CD8-positive, alpha-beta memory T cell (primary cell): ENCODE data around the gene RBM34. TPM values are rescaled to one million over a fixed set of nuclear protein-coding genes. Genes with fewer than 3 reads are reported as not detected.

Experiments
- CTCF ChIA-PET: fragments of 350-600 bp; sonication (Branson Sonifier 250); formaldehyde crosslinking; loops from one replicate; lab custom pipeline; 2021; ENCODE audit warnings: antibody characterized with exemption; lab: Charles Lee
- POLR2A ChIA-PET: fragments of 350-600 bp; sonication (Branson Sonifier 250); formaldehyde crosslinking; loops from one replicate; lab custom pipeline; 2021; ENCODE audit warnings: antibody characterized with exemption; lab: Charles Lee
- DNase-seq, 5 donors: peaks; one replicate each; pipeline versions ENCODE4 v3.0.0 to v3.0.0-alpha.2; 2020 to 2022; ENCODE audit warnings: mixed read lengths in 1 of 5
- H3K27ac ChIP-seq: one replicate; pipeline ENCODE4 v1.7.0; 2013; ENCODE audit warnings: low read depth, mild to moderate bottlenecking, low read length, moderate library complexity
- H3K27me3 ChIP-seq: 2 replicates; pipeline ENCODE4 v1.7.0; 2013; ENCODE audit warnings: low read length, mild to moderate bottlenecking; ENCODE audit not compliant: insufficient read depth, poor library complexity, severe bottlenecking
- H3K36me3 ChIP-seq: 2 replicates; pipeline ENCODE4 v1.7.0; 2013; ENCODE audit warnings: mild to moderate bottlenecking, low read length, moderate library complexity; ENCODE audit not compliant: insufficient read depth
- H3K4me1 ChIP-seq: 2 replicates; pipeline ENCODE4 v1.7.0; 2013; ENCODE audit warnings: mild to moderate bottlenecking, low read length, moderate library complexity; ENCODE audit not compliant: insufficient read depth
- H3K4me3 ChIP-seq: 2 replicates; pipeline ENCODE4 v1.7.0; 2013; ENCODE audit warnings: mild to moderate bottlenecking, low read length
- H3K9me3 ChIP-seq: 2 replicates; pipeline ENCODE4 v1.7.0; 2013; ENCODE audit warnings: mild to moderate bottlenecking, low read length
- H3K27ac Mint-ChIP-seq, 8 donors: one replicate each; pipeline ENCODE4 v1.8.0; 2020 to 2021; ENCODE audit warnings: mixed read lengths in 8 of 8, mild to moderate bottlenecking in 6 of 8, inconsistent platforms in 3 of 8, moderate library complexity in 3 of 8
- H3K27me3 Mint-ChIP-seq, 2 donors: one replicate each; pipeline ENCODE4 v1.8.0; 2020 to 2021; ENCODE audit warnings: mixed read lengths in 2 of 2, mild to moderate bottlenecking in 1 of 2, moderate library complexity in 1 of 2
- H3K36me3 Mint-ChIP-seq, 3 donors: one replicate each; pipeline ENCODE4 v1.8.0; 2020 to 2021; ENCODE audit warnings: mixed read lengths in 3 of 3, inconsistent platforms in 1 of 3, mild to moderate bottlenecking in 1 of 3
- H3K4me1 Mint-ChIP-seq, 3 donors: one replicate each; pipeline ENCODE4 v1.8.0; 2020 to 2021; ENCODE audit warnings: mixed read lengths in 3 of 3, inconsistent platforms in 1 of 3, mild to moderate bottlenecking in 1 of 3
- H3K4me3 Mint-ChIP-seq, 7 donors: one replicate each; pipeline ENCODE4 v1.8.0; 2020 to 2021; ENCODE audit warnings: mixed read lengths in 7 of 7, mild to moderate bottlenecking in 6 of 7, moderate library complexity in 4 of 7, inconsistent platforms in 2 of 7
- H3K9me3 Mint-ChIP-seq, 5 donors: one replicate each; pipeline ENCODE4 v1.8.0; 2020 to 2022; ENCODE audit warnings: mixed read lengths in 5 of 5, mild to moderate bottlenecking in 3 of 5, moderate library complexity in 2 of 5, inconsistent platforms in 1 of 5
- polyA plus RNA-seq: library from polyadenylated mRNA; unstranded; fragments of 300-500 nt; fragmentation: Illumina TruSeq; gene quantifications from one replicate; pipeline ENCODE4 v1.2.3, GENCODE V29; 2021
- total RNA-seq, 2 experiments: library from RNA; stranded (reverse); gene quantifications; one replicate each; pipeline ENCODE4 v1.2.3, GENCODE V29; 2021

Gene RBM34
- total and polyA plus RNA-seq, 3 experiments from 2014 or later, result 78.6 to 130 (median 121) TPM

DNA sequence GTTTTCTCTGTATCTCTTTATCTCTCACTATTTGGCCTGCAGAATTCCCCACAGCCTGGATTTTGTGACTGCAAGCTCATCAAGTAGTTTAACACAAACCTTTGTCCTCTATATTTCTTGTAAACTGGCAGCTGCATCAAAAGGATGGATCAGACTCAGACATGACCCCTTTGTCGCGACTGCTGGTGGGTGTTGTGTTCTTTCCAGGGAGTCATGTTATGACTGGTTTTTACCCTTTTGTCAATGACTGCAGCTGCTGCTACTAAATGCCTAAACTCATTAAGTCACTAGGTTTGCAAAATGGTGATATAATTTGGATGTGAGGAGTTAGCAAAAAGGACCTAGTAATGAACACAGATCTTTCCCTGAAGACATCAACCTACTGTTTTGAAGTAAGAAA, 22.2 kb downstream of the RBM34 start:
- peaks cover 10 to 27% (median 14%) of the 10 kb centered on the region in 3 donors for H3K4me1 Mint-ChIP-seq
- no peaks in the 10 kb centered on the region for H3K9me3 Mint-ChIP-seq
- Histone ChIP-seq H3K4me3 (no peak overlapping the region), H3K9me3 (no peaks in the 10 kb centered on the region), H3K36me3 (peaks cover 43% of the 10 kb centered on the region), H3K27me3 (no peaks in the 10 kb centered on the region), H3K27ac (no peak overlapping the region), H3K4me1 (no peaks in the 10 kb centered on the region)
- DNase-seq, result no peak
- ChIA-PET CTCF (interaction anchor here (1.7 kb wide), 1 partner anchor 278 kb away, joined by 5 read pairs; no protein-coding TSS in a partner anchor), POLR2A (no interaction called here)
- H3K4me3 Mint-ChIP-seq, result no peak overlapping the region
- H3K27me3 Mint-ChIP-seq, result no peaks in the 10 kb centered on the region
- peaks cover 10 to 91% (median 24%) of the 10 kb centered on the region in 3 donors for H3K36me3 Mint-ChIP-seq
- peak overlapping the region in 6 of 8 donors; percentile 22 to 74 (median 38) for H3K27ac Mint-ChIP-seq

- Histone ChIP-seq H3K27me3 (no peaks in the 10 kb centered on the region), H3K36me3 (peaks cover 43% of the 10 kb centered on the region), H3K9me3 (no peaks in the 10 kb centered on the region), H3K27ac (no peak overlapping the region), H3K4me3 (no peak overlapping the region), H3K4me1 (no peaks in the 10 kb centered on the region)
- CTCF ChIA-PET, result interaction anchor here (1.1 kb wide), 1 partner anchor 10 kb away, joined by 4 read pairs; no protein-coding TSS in a partner anchor
- H3K4me1 Mint-ChIP-seq, result peaks cover 6 to 15% (median 14%) of the 10 kb centered on the region in 3 donors
- POLR2A ChIA-PET, result no interaction called here
- H3K9me3 Mint-ChIP-seq, result no peaks in the 10 kb centered on the region
- peaks cover 10 to 86% (median 24%) of the 10 kb centered on the region in 3 donors for H3K36me3 Mint-ChIP-seq
- no peak overlapping the region for H3K4me3 Mint-ChIP-seq
- no peaks in the 10 kb centered on the region for H3K27me3 Mint-ChIP-seq
- DNase-seq, result no peak
- peak overlapping the region in 2 of 8 donors; percentile 8 to 13 for H3K27ac Mint-ChIP-seq
Measured at GRCh38 chr1:235136111-235136510, 24.9 kb downstream of the RBM34 start.

GRCh38 chr1:235134171-235134570, 26.9 kb downstream of the RBM34 start:
- no peak for DNase-seq
- H3K27ac ChIP-seq, result no peak overlapping the region
- CTCF ChIA-PET, result no interaction called here
- no peak overlapping the region for H3K4me3 Mint-ChIP-seq
- POLR2A ChIA-PET, result no interaction called here
- H3K36me3 Mint-ChIP-seq, result peaks cover 10 to 73% (median 21%) of the 10 kb centered on the region in 3 donors
- H3K4me3 ChIP-seq, result no peak overlapping the region
- H3K9me3 ChIP-seq, result no peaks in the 10 kb centered on the region
- H3K9me3 Mint-ChIP-seq, result no peaks in the 10 kb centered on the region
- H3K4me1 ChIP-seq, result peaks cover 3% of the 10 kb centered on the region
- H3K4me1 Mint-ChIP-seq, result peaks cover 3 to 14% (median 13%) of the 10 kb centered on the region in 3 donors
- H3K36me3 ChIP-seq, result peaks cover 42% of the 10 kb centered on the region
- no peaks in the 10 kb centered on the region for H3K27me3 ChIP-seq
- H3K27me3 Mint-ChIP-seq, result no peaks in the 10 kb centered on the region
- no peak overlapping the region for H3K27ac Mint-ChIP-seq

DNA sequence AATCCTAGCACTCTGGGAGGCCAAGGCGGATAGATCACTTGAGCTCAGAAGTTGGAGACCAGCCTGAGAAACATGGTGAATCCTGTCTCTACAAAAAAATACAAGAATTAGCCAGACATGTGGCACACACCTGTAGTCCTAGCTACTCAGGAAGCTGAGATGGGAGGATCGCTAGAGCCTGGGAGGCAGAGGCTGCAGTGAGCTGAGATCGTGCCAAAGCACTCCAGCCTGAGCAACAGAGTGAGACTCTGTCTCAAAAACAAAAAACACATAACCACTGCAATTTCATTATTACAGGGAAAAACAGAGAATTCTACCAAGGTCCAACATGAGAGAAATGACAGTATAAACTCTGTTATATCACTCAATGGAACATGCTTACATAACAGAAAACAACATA, 28.0 kb downstream of the RBM34 start:
- DNase-seq, result no peak
- peaks cover 6 to 10% (median 9%) of the 10 kb centered on the region in 3 donors for H3K4me1 Mint-ChIP-seq
- Histone ChIP-seq H3K36me3 (peaks cover 36% of the 10 kb centered on the region), H3K4me1 (peaks cover 5% of the 10 kb centered on the region), H3K9me3 (no peaks in the 10 kb centered on the region), H3K4me3 (no peak overlapping the region), H3K27ac (no peak overlapping the region), H3K27me3 (no peaks in the 10 kb centered on the region)
- H3K36me3 Mint-ChIP-seq, result peaks cover 10 to 70% (median 16%) of the 10 kb centered on the region in 3 donors
- H3K27ac Mint-ChIP-seq, result peak overlapping the region in 3 of 8 donors; percentile 17 to 75 (median 52)
- no peak overlapping the region for H3K4me3 Mint-ChIP-seq
- CTCF ChIA-PET, result interaction anchor here (0.7 to 1.6 kb wide), 3 partner anchors 13 to 528 kb away, joined by 3 to 4 read pairs (median 3); no protein-coding TSS in a partner anchor
- H3K27me3 Mint-ChIP-seq, result no peaks in the 10 kb centered on the region
- H3K9me3 Mint-ChIP-seq, result no peaks in the 10 kb centered on the region
- POLR2A ChIA-PET, result no interaction called here

DNA sequence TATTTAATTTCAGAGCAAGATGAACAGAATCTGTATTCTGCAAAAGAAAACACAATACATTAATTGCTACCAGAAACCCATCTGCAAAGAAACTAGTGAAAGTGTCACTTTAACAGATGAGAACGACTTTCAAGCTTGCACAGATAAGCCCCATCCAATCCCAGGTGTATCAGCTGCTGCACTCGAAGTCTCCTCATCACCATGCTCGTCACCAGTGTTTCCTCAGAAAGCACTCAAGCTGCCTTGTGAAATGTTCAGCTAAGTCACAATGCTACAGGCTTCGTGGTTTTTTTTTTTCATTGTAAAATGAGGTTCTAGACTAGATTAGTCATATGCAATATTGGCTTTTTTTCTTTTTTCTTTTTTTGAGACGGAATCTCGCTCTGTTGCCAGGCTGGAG, 29.1 kb downstream of the RBM34 start:
- Histone ChIP-seq H3K4me3 (no peak overlapping the region), H3K36me3 (peaks cover 25% of the 10 kb centered on the region), H3K4me1 (peaks cover 10% of the 10 kb centered on the region), H3K27me3 (no peaks in the 10 kb centered on the region), H3K27ac (no peak overlapping the region), H3K9me3 (no peaks in the 10 kb centered on the region)
- Mint-ChIP-seq H3K9me3 (no peaks in the 10 kb centered on the region), H3K27me3 (no peaks in the 10 kb centered on the region), H3K4me3 (peak overlapping the region in 2 of 7 donors; percentile 13 to 34), H3K36me3 (peaks cover 9 to 68% (median 12%) of the 10 kb centered on the region in 3 donors), H3K27ac (peak overlapping the region in 3 of 8 donors; percentile 18 to 75 (median 36)), H3K4me1 (peaks cover 17 to 19% (median 17%) of the 10 kb centered on the region in 3 donors)
- DNase-seq, result no peak
- CTCF ChIA-PET, result interaction anchor here (1.3 to 1.6 kb wide), 2 partner anchors 12 to 285 kb away, joined by 4 to 5 read pairs; no protein-coding TSS in a partner anchor
- POLR2A ChIA-PET, result interaction anchor here (0.6 kb wide), 1 partner anchor 27 kb away, joined by 3 read pairs; no protein-coding TSS in a partner anchor

GRCh38 chr1:235130766-235131270, 30.2 kb downstream of the RBM34 start:
- POLR2A ChIA-PET, result interaction anchor here (0.7 kb wide), 1 partner anchor 286 kb away, joined by 12 read pairs; no protein-coding TSS in a partner anchor
- H3K4me3 ChIP-seq, result no peak overlapping the region
- Mint-ChIP-seq H3K27ac (peak overlapping the region in 5 of 8 donors; percentile 50 to 96 (median 77)), H3K27me3 (no peaks in the 10 kb centered on the region), H3K36me3 (peaks cover 0 to 63% (median 4%) of the 10 kb centered on the region in 3 donors), H3K4me1 (peaks cover 25 to 28% (median 26%) of the 10 kb centered on the region in 3 donors), H3K4me3 (peak overlapping the region in 1 of 7 donors; percentile 12), H3K9me3 (no peaks in the 10 kb centered on the region)
- no peak overlapping the region for H3K27ac ChIP-seq
- H3K36me3 ChIP-seq, result peaks cover 14% of the 10 kb centered on the region
- CTCF ChIA-PET, result no interaction called here
- DNase-seq, result no peak
- H3K4me1 ChIP-seq, result peaks cover 20% of the 10 kb centered on the region
- H3K9me3 ChIP-seq, result no peaks in the 10 kb centered on the region
- H3K27me3 ChIP-seq, result no peaks in the 10 kb centered on the region

DNA sequence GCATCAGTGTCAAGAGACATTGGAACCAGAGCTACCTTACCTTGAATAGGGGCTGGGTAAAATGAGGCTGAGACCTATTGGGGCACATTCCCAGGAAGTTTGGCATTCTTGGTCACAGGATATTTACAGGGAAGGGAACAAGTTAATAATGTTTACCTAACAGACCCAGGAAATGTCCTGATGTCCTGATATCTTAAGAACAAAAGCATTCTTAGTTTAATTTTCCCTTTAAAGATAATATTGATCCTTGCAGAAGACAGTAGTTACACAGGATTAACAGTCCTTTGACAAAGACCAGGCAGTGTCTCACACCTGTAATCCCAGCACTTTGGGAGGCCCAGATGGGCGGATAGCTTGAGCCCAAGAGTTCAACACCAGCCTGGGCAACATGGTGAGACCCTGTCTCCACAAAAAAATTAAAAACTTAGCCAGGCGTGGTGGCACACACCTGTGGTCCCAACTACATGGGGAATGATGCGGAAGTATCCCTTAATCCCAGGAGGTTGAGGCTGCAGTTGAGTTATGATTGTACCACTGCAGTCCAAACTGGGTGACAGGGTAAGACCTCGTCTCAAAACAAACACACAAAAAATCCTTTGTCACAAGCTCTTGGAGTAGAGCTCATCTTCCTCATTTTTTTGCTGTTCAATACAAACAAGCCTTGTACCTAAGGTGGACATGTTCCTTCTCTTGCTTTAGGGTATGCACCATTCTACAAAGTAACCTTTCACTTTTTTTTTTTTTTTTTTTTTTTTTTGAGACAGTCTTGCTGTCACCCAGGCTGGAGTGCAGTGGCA, 31.1 kb downstream of the RBM34 start:
- Histone ChIP-seq H3K9me3 (no peaks in the 10 kb centered on the region), H3K27ac (no peak overlapping the region), H3K27me3 (no peaks in the 10 kb centered on the region), H3K36me3 (peaks cover 7% of the 10 kb centered on the region), H3K4me3 (no peak overlapping the region), H3K4me1 (peaks cover 27% of the 10 kb centered on the region)
- H3K4me3 Mint-ChIP-seq, result peak overlapping the region; percentile 36 to 99 (median 76)
- H3K27me3 Mint-ChIP-seq, result no peaks in the 10 kb centered on the region
- DNase-seq, result no peak
- H3K27ac Mint-ChIP-seq, result peak overlapping the region; percentile 65 to 98 (median 95)
- ChIA-PET POLR2A (interaction anchor here (0.7 kb wide), 1 partner anchor 287 kb away, joined by 12 read pairs; no protein-coding TSS in a partner anchor), CTCF (no interaction called here)
- H3K36me3 Mint-ChIP-seq, result peaks cover 0 to 55% (median 0%) of the 10 kb centered on the region in 3 donors
- peaks cover 29 to 35% (median 32%) of the 10 kb centered on the region in 3 donors for H3K4me1 Mint-ChIP-seq
- no peaks in the 10 kb centered on the region for H3K9me3 Mint-ChIP-seq
